NK-92 (cell line): ENCODE data around the gene DAB2.
"Not testable (repeated sequence)": the region's sequence is repeated elsewhere in the genome, so short reads cannot be mapped to it uniquely, and the experiment has no call there.

Experiments
- DNase-seq: peaks from one replicate; lab custom pipeline; 2025; ENCODE audit not compliant: unreplicated experiment; lab: John Stamatoyannopoulos, UW

DAB2 gene

GRCh38 chr5:39422728-39423285 is 2.0 kb downstream of the DAB2 start:
- DNase-seq, result no peak

GRCh38 chr5:39422036-39422606 is 2.7 kb downstream of the DAB2 start:
- DNase-seq, result no peak

- DNase-seq, result no peak
Measured at GRCh38 chr5:39420482-39421145, 4.2 kb downstream of the DAB2 start.

- DNase-seq, result no peak
Measured at GRCh38 chr5:39419796-39420195, 5.0 kb downstream of the DAB2 start.

- DNase-seq, result no peak
Measured at GRCh38 chr5:39417979-39418378, 6.8 kb downstream of the DAB2 start.

GRCh38 chr5:39415201-39415600 is 9.6 kb downstream of the DAB2 start:
- no peak for DNase-seq

GRCh38 chr5:39414426-39414825 is 10.4 kb downstream of the DAB2 start:
- DNase-seq, result no peak

- DNase-seq, result no peak
Measured at GRCh38 chr5:39413771-39414170, 11.0 kb downstream of the DAB2 start.

- no peak for DNase-seq
Measured at GRCh38 chr5:39412721-39413394, 11.9 kb downstream of the DAB2 start.

- no peak for DNase-seq
Measured at GRCh38 chr5:39411985-39412384, 12.8 kb downstream of the DAB2 start.

- no peak for DNase-seq
Measured at GRCh38 chr5:39411061-39411460, 13.7 kb downstream of the DAB2 start.

- DNase-seq, result no peak
Measured at GRCh38 chr5:39409033-39409432, 15.7 kb downstream of the DAB2 start.

- DNase-seq, result no peak
Measured at GRCh38 chr5:39405083-39405843, 19.5 kb downstream of the DAB2 start.

GRCh38 chr5:39403761-39404160 is 21.0 kb downstream of the DAB2 start:
- not testable (repeated sequence) for DNase-seq

GRCh38 chr5:39402140-39402539 is 22.6 kb downstream of the DAB2 start:
- not testable (repeated sequence) for DNase-seq

GRCh38 chr5:39400713-39401578 is 23.8 kb downstream of the DAB2 start:
- no peak for DNase-seq

- no peak for DNase-seq
Measured at GRCh38 chr5:39399135-39400036, 25.4 kb downstream of the DAB2 start.

- DNase-seq, result no peak
Measured at GRCh38 chr5:39396843-39397242, 27.9 kb downstream of the DAB2 start.

- no peak for DNase-seq
Measured at GRCh38 chr5:39395521-39395920, 29.3 kb downstream of the DAB2 start.
